Renal pelvis (tissue), 12 donors: Measurements from ENCODE around the gene NRK. TPM values are rescaled to one million over a fixed set of nuclear protein-coding genes. Genes with fewer than 3 reads are reported as not detected.
"Not testable (repeated sequence)": the region's sequence is repeated elsewhere in the genome, so short reads cannot be mapped to it uniquely, and the experiment has no call there.

Experiments
- DNase-seq: peaks from one replicate; pipeline ENCODE4 v3.0.0-alpha.2; 2013
- long read RNA-seq, 16 experiments: transcript quantifications; one replicate each; lab custom pipeline, GENCODE V29; 2026
- polyA plus RNA-seq, 3 donors: library from polyadenylated mRNA; unstranded; fragments of 120-200 nt; gene quantifications; one replicate each; pipeline ENCODE4 v1.2.1, GENCODE V29; 2013; ENCODE audit not compliant: insufficient read length in 3 of 3

NRK gene, protein sequence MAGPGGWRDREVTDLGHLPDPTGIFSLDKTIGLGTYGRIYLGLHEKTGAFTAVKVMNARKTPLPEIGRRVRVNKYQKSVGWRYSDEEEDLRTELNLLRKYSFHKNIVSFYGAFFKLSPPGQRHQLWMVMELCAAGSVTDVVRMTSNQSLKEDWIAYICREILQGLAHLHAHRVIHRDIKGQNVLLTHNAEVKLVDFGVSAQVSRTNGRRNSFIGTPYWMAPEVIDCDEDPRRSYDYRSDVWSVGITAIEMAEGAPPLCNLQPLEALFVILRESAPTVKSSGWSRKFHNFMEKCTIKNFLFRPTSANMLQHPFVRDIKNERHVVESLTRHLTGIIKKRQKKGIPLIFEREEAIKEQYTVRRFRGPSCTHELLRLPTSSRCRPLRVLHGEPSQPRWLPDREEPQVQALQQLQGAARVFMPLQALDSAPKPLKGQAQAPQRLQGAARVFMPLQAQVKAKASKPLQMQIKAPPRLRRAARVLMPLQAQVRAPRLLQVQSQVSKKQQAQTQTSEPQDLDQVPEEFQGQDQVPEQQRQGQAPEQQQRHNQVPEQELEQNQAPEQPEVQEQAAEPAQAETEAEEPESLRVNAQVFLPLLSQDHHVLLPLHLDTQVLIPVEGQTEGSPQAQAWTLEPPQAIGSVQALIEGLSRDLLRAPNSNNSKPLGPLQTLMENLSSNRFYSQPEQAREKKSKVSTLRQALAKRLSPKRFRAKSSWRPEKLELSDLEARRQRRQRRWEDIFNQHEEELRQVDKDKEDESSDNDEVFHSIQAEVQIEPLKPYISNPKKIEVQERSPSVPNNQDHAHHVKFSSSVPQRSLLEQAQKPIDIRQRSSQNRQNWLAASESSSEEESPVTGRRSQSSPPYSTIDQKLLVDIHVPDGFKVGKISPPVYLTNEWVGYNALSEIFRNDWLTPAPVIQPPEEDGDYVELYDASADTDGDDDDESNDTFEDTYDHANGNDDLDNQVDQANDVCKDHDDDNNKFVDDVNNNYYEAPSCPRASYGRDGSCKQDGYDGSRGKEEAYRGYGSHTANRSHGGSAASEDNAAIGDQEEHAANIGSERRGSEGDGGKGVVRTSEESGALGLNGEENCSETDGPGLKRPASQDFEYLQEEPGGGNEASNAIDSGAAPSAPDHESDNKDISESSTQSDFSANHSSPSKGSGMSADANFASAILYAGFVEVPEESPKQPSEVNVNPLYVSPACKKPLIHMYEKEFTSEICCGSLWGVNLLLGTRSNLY (N-terminal part only)
- polyA plus RNA-seq: 10 to 100 TPM; 13.9 to 15.2 (median 14.3) TPM
- long read RNA-seq, donor 1: 0 reads
- long read RNA-seq, donor 2: 0 reads
- long read RNA-seq, donor 3, partial matches to known transcripts: 15 of 15 reads
- long read RNA-seq, donor 3, other reads (novel, unspliced or antisense): 0 of 15 reads
- long read RNA-seq, donor 4: 0 reads
- long read RNA-seq, donor 5: 0 reads
- long read RNA-seq, donor 6, partial matches to known transcripts: 10 of 10 reads
- long read RNA-seq, donor 6, other reads (novel, unspliced or antisense): 0 of 10 reads
- long read RNA-seq, donor 7: 0 reads
- long read RNA-seq, donor 8, partial matches to known transcripts: 5 of 5 reads
- long read RNA-seq, donor 8, other reads (novel, unspliced or antisense): 0 of 5 reads
- long read RNA-seq, donor 9: 0 reads
- long read RNA-seq, donor 10: 0 reads
- long read RNA-seq, donor 11: 0 reads
- long read RNA-seq, donor 12, partial matches to known transcripts: 19 of 19 reads
- long read RNA-seq, donor 12, other reads (novel, unspliced or antisense): 0 of 19 reads
- long read RNA-seq, donor 13: 0 reads
- long read RNA-seq, donor 14: 0 reads
- long read RNA-seq, donor 15: 0 reads
- long read RNA-seq, donor 16: 0 reads

DNA sequence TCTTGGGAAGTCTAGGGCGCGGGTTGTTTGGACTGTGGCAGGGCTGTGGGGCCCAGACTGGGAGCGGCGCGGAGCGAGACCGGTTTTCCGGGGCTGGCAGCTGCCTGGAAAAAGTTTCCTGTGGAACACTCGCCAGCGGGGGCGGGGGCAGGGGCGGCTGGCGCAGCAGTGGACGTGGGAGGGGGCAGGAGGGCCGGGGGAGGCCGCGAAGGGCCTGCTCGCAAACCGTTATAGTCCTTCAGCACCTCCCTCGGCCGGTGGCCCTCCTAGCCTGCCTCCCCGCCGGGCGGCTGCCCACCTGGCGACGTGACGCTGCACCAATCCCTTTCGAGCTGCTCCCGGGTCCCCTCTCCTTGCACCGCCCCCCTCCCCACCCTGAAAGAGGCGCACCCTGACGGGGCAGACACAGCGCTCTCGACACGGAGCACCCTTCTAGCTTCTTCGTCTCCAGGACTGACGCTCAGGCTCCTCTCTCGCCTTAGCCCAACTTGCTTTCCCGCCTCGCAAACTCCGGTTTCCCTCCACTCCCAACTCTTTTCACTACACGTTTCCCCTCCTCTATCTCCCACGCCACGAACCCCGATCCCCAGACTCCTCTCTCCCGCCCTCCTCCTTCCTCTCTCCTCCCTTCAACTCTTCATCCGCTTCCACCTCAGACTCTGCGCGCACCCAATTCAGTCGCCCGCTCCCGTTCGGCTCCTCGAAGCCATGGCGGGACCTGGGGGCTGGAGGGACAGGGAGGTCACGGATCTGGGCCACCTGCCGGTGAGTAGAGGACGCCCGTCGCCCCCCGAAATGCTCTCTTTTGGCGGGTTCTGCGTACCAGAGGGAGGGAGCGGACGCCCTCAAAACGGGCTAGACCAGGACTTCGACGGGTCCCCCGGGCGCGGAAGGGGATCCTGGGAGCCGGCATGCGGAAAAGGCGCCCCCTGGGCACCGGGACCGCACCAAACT, at the start of gene NRK:
NRK (plus strand) TSS at position 402 of the 954 bp plus-strand sequence; CDS start at position 709, 307 bp downstream.
- DNase-seq: no peak

GRCh38 chrX:105773801-105774200, 48.5 kb upstream of the NRK start:
- DNase-seq: no peak

- no peak for DNase-seq
Observed at GRCh38 chrX:105775679-105776078, 46.7 kb upstream of the NRK start.

GRCh38 chrX:105781804-105782203, 40.5 kb upstream of the NRK start:
- no peak for DNase-seq

GRCh38 chrX:105796877-105797276, 25.5 kb upstream of the NRK start:
- not testable (repeated sequence) for DNase-seq

- DNase-seq: no peak
Observed at GRCh38 chrX:105803891-105804290, 18.4 kb upstream of the NRK start.

DNA sequence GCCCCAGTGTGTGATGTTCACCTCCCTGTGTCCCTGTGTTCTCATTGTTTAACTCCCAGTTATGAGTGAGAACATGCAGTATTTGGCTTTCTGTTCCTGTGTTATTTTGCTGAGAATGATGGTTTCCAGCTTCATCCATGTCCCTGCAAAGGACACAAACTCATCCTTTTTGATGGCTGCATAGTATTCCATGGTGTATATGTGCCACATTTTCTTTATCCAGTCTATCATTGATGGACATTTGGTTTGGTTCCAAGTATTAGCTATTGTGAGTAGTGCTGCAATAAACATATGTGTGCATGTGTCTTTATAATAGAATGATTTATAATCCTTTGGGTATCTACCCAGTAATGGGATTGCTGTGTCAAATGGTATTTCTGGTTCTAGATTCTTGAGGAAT, 16.7 kb upstream of the NRK start:
- not testable (repeated sequence) for DNase-seq

DNA sequence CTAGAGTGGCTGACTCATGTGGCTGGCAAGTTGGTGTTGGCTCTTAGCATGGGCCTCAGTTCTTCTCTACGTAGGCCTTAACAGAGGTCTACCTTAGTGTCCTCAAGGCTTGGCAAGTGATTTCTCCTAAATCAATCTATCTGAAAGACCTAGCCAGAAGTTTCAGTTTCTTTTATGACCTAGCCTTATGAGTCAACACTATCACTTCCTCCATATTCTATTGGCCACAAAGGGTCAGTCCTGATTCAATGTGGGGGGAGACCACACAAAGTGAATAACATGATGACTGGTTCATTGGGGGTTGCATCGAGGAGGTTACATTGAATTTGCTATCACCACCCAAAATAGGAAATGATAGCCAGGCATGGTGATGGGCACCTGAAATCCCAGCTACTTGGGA, 5.8 kb upstream of the NRK start:
- DNase-seq: no peak

DNA sequence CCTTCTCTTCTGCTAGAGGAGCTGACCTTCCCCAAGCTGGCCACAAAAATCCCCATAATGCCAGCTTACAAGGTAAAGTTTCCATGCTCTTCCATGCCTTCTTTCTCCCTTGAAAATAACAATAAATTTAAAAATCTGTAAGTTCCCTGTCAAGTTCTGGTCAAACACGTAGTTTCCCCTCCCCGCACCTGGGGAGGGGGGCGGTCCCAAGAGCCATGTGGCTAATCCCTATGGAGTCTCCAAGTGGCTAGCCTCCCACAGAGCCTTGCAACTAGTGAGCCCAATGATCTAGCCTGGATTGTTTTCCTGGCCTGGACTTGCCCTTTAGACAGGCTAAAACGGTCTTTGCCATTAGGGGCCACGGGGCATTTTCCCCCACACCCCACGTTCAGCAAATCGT, 2.1 kb upstream of the NRK start:
- DNase-seq: no peak

DNA sequence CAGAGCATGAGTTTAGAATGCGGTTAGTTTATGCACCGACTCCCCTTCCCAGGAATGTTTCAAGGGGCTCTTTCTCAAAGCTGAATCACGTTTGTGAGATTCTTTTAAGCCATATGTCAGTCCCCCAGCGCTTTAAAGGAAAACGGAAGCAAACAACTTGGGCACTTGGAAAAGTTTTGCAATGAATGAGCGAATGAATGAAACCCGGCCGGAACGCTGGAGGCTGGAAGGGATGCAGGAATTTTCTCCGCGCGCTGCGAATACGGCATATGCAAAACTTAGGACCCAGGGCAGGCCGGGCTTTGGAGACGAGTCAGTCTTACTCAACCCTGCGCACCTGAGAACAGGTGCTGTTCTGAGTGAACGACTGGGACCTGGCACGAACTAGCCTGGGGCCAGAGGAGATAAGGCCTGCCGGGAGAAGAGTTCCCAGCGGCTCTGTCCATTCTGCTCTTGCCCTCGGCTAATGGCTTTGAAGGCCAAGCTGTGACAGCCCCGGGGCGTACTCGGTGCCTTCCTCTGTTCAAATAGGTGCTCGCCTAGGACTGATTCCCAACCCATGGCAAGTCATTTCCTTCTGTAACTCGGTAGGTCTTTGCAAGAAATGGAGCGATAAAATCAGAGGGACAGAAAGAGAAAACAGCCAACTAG, 743 bp upstream of the NRK start:
- DNase-seq: peak; percentile 16

GRCh38 chrX:105823092-105823455, 735 bp downstream of the NRK start:
- no peak for DNase-seq

DNA sequence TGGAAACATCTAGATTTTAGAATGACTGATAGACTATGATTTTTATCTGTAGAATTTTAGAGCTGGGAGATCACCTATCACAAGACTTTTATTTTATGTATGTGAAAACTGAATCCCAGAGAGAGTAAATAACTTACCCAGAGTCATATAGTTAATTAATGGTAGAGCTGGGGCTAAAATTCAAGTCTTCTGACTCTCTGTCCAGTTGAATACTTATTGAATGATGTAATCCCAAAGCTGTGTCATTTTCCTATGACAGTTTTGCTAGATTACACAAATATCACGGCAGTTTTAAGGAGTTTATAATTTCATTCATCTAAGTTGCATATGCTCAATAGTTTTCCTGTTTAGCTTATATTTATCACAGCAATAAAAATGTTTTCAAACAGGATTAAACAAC, 6.7 kb downstream of the NRK start:
- DNase-seq: no peak

DNA sequence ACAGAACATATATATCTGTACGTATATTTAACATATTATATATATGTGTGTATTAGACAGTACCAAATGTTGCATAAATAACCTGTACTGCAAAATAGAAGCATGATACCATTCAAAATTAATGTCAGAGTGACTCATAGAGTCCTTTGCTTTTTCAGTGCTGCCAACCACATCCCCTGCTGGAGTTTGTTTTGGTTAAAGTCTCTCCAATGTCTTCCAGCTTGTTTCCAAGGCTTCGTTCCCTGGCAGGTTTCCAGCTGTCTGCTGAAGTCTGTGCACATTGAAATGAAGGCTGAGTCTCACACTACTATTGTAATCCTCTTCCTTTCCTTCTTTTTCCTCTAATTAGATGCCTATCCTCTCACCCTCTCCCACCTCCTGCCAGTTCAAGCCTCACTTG, 14.9 kb downstream of the NRK start:
- DNase-seq: peak; percentile 11

DNA sequence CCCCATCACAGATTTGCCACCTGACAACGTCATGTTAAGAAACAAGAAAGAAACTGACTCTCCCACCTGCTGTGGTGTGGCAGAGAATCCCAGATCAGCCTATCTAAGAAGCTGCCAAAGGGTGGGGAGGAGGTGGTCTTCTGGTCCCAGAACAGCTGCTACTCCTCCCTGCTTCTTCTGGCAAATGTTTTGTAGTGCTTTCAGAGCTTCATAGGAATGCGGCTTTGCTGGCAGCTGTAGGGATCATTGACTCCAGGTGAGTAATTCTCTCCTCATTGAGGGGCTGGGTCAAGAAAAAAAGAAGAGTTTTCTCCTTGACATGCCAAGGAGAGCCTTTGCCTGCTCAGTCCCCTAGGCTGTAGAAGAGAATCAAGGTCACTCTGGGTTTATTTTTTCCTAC, 23.3 kb downstream of the NRK start:
- DNase-seq: no peak

- DNase-seq: not testable (repeated sequence)
Observed at GRCh38 chrX:105850100-105850499, 27.8 kb downstream of the NRK start.

DNA sequence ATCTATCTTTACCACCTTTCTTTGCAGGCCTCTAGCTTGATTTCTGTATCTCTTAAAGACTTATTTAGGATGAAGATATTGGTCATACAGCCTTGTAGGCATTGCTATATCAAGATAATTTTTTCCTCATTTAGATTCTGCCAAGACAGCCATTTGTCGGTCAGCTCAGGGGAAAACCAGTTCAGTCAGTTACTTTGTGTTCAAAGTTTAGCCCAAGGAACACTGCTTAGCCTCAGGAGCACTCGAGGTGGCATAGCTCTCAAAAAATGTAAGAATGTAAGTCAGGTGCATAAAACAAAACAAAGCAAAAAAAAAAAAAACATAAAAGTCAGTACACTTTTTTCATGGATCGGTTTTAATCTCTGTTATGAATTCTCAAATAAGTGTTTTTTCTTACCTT, 43.4 kb downstream of the NRK start:
- peak; percentile 8 for DNase-seq

- no peak for DNase-seq
Observed at GRCh38 chrX:105869701-105870100, 47.4 kb downstream of the NRK start.

DNA sequence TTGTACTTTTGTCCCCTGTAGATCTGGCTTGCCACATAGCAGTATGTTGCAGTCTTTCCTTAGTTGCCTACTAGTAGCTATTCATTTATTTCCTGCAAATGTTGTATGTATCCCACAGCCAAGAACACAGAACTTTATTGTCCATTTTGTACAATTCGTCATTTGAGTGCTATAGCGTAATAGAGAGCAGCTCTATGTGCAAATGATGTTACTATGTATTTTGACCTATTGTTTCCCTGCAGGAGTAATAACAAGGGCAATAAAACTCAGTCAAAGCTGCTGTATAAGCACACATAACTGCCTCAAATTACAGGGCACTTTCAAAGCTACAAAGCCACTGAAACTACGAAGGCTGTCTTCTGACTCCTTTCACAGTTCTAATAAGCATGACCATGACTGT, 48.1 kb downstream of the NRK start:
- DNase-seq: no peak

GRCh38 chrX:105872941-105873340, 50.6 kb downstream of the NRK start:
- no peak for DNase-seq
